CD4-positive, alpha-beta T cell (primary cell): ENCODE data around the gene GALT. TPM values are rescaled to one million over a fixed set of nuclear protein-coding genes. Genes with fewer than 3 reads are reported as not detected.

Experiments used
- ATAC-seq: fragments of 200-7000 bp; cut with Tn5 transposase; one replicate; pipeline ENCODE4 v1.10.0; 2022; ENCODE audit warnings: mild to moderate bottlenecking; ENCODE audit not compliant: poor library complexity
- CTCF ChIA-PET: fragments of 350-600 bp; sonication (Branson Sonifier 250); formaldehyde crosslinking; loops from one replicate; lab custom pipeline; 2021; ENCODE audit warnings: antibody characterized with exemption, inconsistent platforms; lab: Charles Lee
- POLR2A ChIA-PET: fragments of 350-600 bp; sonication (Branson Sonifier 250); formaldehyde crosslinking; loops from one replicate; lab custom pipeline; 2021; ENCODE audit warnings: antibody characterized with exemption, inconsistent platforms; lab: Charles Lee
- DNase-seq, 14 experiments: peaks; one replicate each; pipeline ENCODE4 v3.0.0-alpha.2; 2013 to 2020; ENCODE audit warnings: mixed read lengths in 2 of 14
- H3K27ac ChIP-seq, 2 donors: one replicate each; pipeline versions ENCODE4 v1.5.1 to v1.7.0; 2013; ENCODE audit warnings: low read length in 2 of 2, low read depth in 1 of 2, mild to moderate bottlenecking in 1 of 2
- H3K27me3 ChIP-seq, 2 experiments: 1 replicate in 1 of 2; 2 replicates in 1 of 2; pipeline versions ENCODE4 v1.6.1 to v1.7.0; 2013; ENCODE audit warnings: low read length in 2 of 2, control low read depth in 1 of 2, mild to moderate bottlenecking in 1 of 2, moderate library complexity in 1 of 2; ENCODE audit not compliant: insufficient read depth in 2 of 2, control insufficient read depth in 1 of 2
- H3K36me3 ChIP-seq: one replicate; pipeline ENCODE4 v1.6.1; 2013; ENCODE audit warnings: low read length, control low read depth; ENCODE audit not compliant: insufficient read depth
- H3K4me1 ChIP-seq: one replicate; pipeline ENCODE4 v1.6.1; 2013; ENCODE audit warnings: low read length, control low read depth; ENCODE audit not compliant: insufficient read depth
- H3K4me3 ChIP-seq: one replicate; pipeline ENCODE4 v1.5.1; 2013; ENCODE audit warnings: mild to moderate bottlenecking, low read length, moderate library complexity
- H3K9me3 ChIP-seq, 2 experiments: 1 replicate in 1 of 2; 2 replicates in 1 of 2; pipeline versions ENCODE4 v1.6.1 to v1.7.0; 2013; ENCODE audit warnings: low read length in 2 of 2, mild to moderate bottlenecking in 2 of 2, control low read depth in 1 of 2, moderate library complexity in 1 of 2; ENCODE audit not compliant: control insufficient read depth in 1 of 2, insufficient read depth in 1 of 2
- H3K27ac Mint-ChIP-seq: one replicate; pipeline ENCODE4 v1.8.0; 2020; ENCODE audit warnings: mixed read lengths
- H3K27me3 Mint-ChIP-seq: one replicate; pipeline ENCODE4 v1.8.0; 2021; ENCODE audit warnings: mixed read lengths
- H3K36me3 Mint-ChIP-seq: one replicate; pipeline ENCODE4 v1.8.0; 2021; ENCODE audit warnings: low read depth, mixed read lengths
- H3K4me1 Mint-ChIP-seq: one replicate; pipeline ENCODE4 v1.8.0; 2021; ENCODE audit warnings: low read depth, mixed read lengths
- H3K4me3 Mint-ChIP-seq: one replicate; pipeline ENCODE4 v1.8.0; 2020; ENCODE audit warnings: mild to moderate bottlenecking, mixed read lengths
- H3K9me3 Mint-ChIP-seq: one replicate; pipeline ENCODE4 v1.8.0; 2020; ENCODE audit warnings: mixed read lengths
- CTCF ChIP-seq: fragments of 200-600 bp; IDR thresholded peaks from one replicate; pipeline ENCODE4 v1.8.0; 2022; ENCODE audit warnings: antibody characterized with exemption, mild to moderate bottlenecking
- intact Hi-C, 2 experiments: fragments of 100-400 bp; cut with DNase I in 1 of 2; cut with micrococcal nuclease in 1 of 2; formaldehyde crosslinking; loops; one replicate each; pipeline versions ENCODE4 v1.15.1 to v1.9.0; 2023 to 2025; cut with DNase I, micrococcal nuclease
- total RNA-seq, 174 experiments: library from RNA in 2 of 174; stranded (reverse) in 2 of 174; gene quantifications; one replicate each; pipeline ENCODE4 v1.2.3 and lab custom pipeline; 2021 to 2026

The GALT gene
- total RNA-seq, 2 experiments from 2014 or later: 115 TPM

DNA sequence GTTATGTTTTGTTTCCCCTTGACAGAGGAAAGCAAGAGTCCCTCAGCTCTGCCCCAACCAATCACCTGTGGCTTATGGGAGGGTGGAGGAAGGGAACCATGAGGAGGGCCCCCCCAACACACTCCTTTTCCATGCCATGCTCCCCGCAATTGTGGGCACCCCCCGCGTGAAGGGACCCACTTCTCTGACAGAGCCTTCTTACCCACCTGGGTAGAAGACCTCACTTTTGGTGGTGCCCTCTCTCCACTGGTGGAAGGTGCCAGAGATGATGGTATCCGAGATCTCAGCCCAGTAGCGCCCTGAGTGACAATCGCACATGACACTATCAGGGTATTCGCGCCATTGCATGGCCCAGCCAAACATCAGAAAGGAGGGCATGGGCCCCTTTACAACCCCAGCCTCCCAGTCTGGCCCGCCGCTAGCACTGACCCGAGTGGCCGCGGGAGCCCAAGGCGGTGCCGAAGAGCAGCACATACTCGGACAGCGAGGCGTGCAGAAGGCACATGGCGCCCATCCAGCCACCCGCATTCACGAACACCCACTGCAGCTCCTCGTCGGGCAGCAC is 9.6 kb upstream of the GALT start:
- no peak for ATAC-seq
- CTCF ChIA-PET: interaction anchor here (0.8 to 3.9 kb wide), 6 partner anchors 10 to 261 kb away, joined by 3 to 29 read pairs (median 10); partner anchors contain the start of gene GALT

GRCh38 chr9:34637356-34638137 is 8.9 kb upstream of the GALT start, which contains the start of gene SIGMAR1:
SIGMAR1 (minus strand) TSS chr9:34637787; CDS start chr9:34637697, 90 bp downstream.
- peak within 1 kb of the TSS; percentile 89 for H3K27ac Mint-ChIP-seq
- intact Hi-C loops: loop anchor here (2.0 to 10.0 kb wide), 4 partner anchors 25 to 583 kb away; partner anchors contain the start of genes CCL27 (in 1 of the 2), FANCG (in 1 of the 2) and VCP (in 1 of the 2)
- Histone ChIP-seq H3K27me3 (no peaks in the 10 kb centered on the region), H3K4me1 (peaks cover 41% of the 10 kb centered on the region), H3K4me3 (peak within 1 kb of the TSS; percentile 86), H3K27ac (peak within 1 kb of the TSS; percentile 72 to 84), H3K9me3 (no peaks in the 10 kb centered on the region), H3K36me3 (peaks cover 14% of the 10 kb centered on the region)
- peaks cover 45% of the 10 kb centered on the region for H3K4me1 Mint-ChIP-seq
- ChIA-PET CTCF (interaction anchor here (0.6 to 3.9 kb wide), 6 partner anchors 9 to 262 kb away, joined by 3 to 29 read pairs (median 10); partner anchors contain the start of gene GALT), POLR2A (interaction anchor here (0.6 to 5.0 kb wide), 24 partner anchors 9 to 1347 kb away, joined by 3 to 84 read pairs (median 4); partner anchors contain the start of genes ARID3C, CCL27, DCTN3 and DNAI1)
- no peaks in the 10 kb centered on the region for H3K27me3 Mint-ChIP-seq
- no peak for TF ChIP-seq CTCF
- DNase-seq (peak; percentile 85 to 95 (median 92)), ATAC-seq (peak; percentile 92)
- peak within 1 kb of the TSS; percentile 89 for H3K4me3 Mint-ChIP-seq
- no peaks in the 10 kb centered on the region for H3K9me3 Mint-ChIP-seq
- H3K36me3 Mint-ChIP-seq: peaks cover 14% of the 10 kb centered on the region

More for the DNA sequence above, 9.6 kb upstream of the GALT start:
- H3K27me3 ChIP-seq: no peaks in the 10 kb centered on the region
- Mint-ChIP-seq H3K36me3 (peaks cover 14% of the 10 kb centered on the region), H3K27ac (peak overlapping the region; percentile 89), H3K9me3 (no peaks in the 10 kb centered on the region), H3K27me3 (no peaks in the 10 kb centered on the region), H3K4me3 (peak overlapping the region; percentile 89), H3K4me1 (peaks cover 46% of the 10 kb centered on the region)
- H3K36me3 ChIP-seq: peaks cover 14% of the 10 kb centered on the region
- no peak for TF ChIP-seq CTCF
- peaks cover 41% of the 10 kb centered on the region for H3K4me1 ChIP-seq
- POLR2A ChIA-PET: interaction anchor here (0.7 to 5.0 kb wide), 18 partner anchors 8 to 260 kb away, joined by 3 to 84 read pairs (median 6); partner anchors contain the start of genes ARID3C, CCL27, DCTN3 and DNAI1
- H3K9me3 ChIP-seq: no peaks in the 10 kb centered on the region
- peak overlapping the region; percentile 55 to 72 for H3K27ac ChIP-seq
- H3K4me3 ChIP-seq: peak overlapping the region; percentile 86
- no peak for DNase-seq
- intact Hi-C loops: loop anchor here (5.0 to 10.0 kb wide), 3 partner anchors 135 to 582 kb away; partner anchors contain the start of genes FANCG (in 1 of the 2) and VCP (in 1 of the 2)

DNA sequence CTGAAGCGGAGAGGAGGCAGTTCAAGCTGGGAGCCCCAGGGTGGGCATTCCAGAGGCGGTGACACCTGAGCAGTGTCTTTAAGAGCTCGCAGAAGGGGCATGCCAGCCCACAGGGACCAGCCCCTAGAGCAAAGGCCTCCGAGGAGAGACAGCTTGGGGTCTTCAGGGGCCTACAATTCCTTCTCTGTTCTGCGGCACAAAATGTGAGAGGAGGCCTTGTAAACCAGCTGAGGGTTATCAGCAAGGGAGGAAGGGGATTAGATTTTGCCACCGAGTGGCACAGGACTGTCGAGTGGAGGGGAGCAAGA is 8.4 kb upstream of the GALT start:
- intact Hi-C loops: loop anchor here (2.0 to 10.0 kb wide), 4 partner anchors 25 to 583 kb away; partner anchors contain the start of genes CCL27 (in 1 of the 2), FANCG (in 1 of the 2) and VCP (in 1 of the 2)

More for the DNA sequence above, 8.4 kb upstream of the GALT start:
- CTCF ChIA-PET: interaction anchor here (0.6 to 3.9 kb wide), 5 partner anchors 9 to 64 kb away, joined by 3 to 29 read pairs (median 15); partner anchors contain the start of gene GALT
- no peak for TF ChIP-seq CTCF
- ATAC-seq: no peak
- H3K9me3 Mint-ChIP-seq: no peaks in the 10 kb centered on the region
- Histone ChIP-seq H3K36me3 (peaks cover 14% of the 10 kb centered on the region), H3K4me1 (peaks cover 41% of the 10 kb centered on the region), H3K9me3 (no peaks in the 10 kb centered on the region), H3K27me3 (no peaks in the 10 kb centered on the region), H3K27ac (peak overlapping the region; percentile 72 to 84), H3K4me3 (peak overlapping the region; percentile 86)
- peaks cover 14% of the 10 kb centered on the region for H3K36me3 Mint-ChIP-seq
- peaks cover 42% of the 10 kb centered on the region for H3K4me1 Mint-ChIP-seq
- H3K27me3 Mint-ChIP-seq: no peaks in the 10 kb centered on the region
- H3K4me3 Mint-ChIP-seq: peak overlapping the region; percentile 89
- POLR2A ChIA-PET: interaction anchor here (0.6 to 5.0 kb wide), 19 partner anchors 9 to 1348 kb away, joined by 3 to 84 read pairs (median 5); partner anchors contain the start of genes ARID3C, CCL27, DCTN3 and DNAI1
- DNase-seq: no peak
- peak overlapping the region; percentile 89 for H3K27ac Mint-ChIP-seq
